CD4-positive, alpha-beta T cell treated with Interleukin-2 at 100 ng/mL for 4 hours (primary cell): ENCODE results near the gene PKHD1.

Source experiments
- DNase-seq: peaks from one replicate; pipeline ENCODE4 v3.0.0-alpha.2; 2020; ENCODE audit warnings: low spot score

The PKHD1 gene

GRCh38 chr6:52106994-52107393 lies 19.6 kb upstream of the PKHD1 start:
- no peak for DNase-seq

GRCh38 chr6:52104979-52105378 lies 17.6 kb upstream of the PKHD1 start:
- no peak for DNase-seq

- DNase-seq, result no peak
Measured at GRCh38 chr6:52103623-52104022, 16.2 kb upstream of the PKHD1 start.

GRCh38 chr6:52102405-52102804 lies 15.0 kb upstream of the PKHD1 start:
- DNase-seq, result no peak

GRCh38 chr6:52098721-52099120 lies 11.3 kb upstream of the PKHD1 start:
- DNase-seq, result no peak

GRCh38 chr6:52089758-52090348 lies 2.4 kb upstream of the PKHD1 start:
- DNase-seq, result no peak

GRCh38 chr6:52086741-52087140 lies 672 bp downstream of the PKHD1 start:
- DNase-seq, result no peak

- no peak for DNase-seq
Measured at GRCh38 chr6:52081237-52081636, 6.2 kb downstream of the PKHD1 start.

- DNase-seq, result no peak
Measured at GRCh38 chr6:52077961-52078625, 9.3 kb downstream of the PKHD1 start.

GRCh38 chr6:52077180-52077884 lies 10.1 kb downstream of the PKHD1 start:
- DNase-seq, result no peak

- DNase-seq, result no peak
Measured at GRCh38 chr6:52076791-52077179, 10.6 kb downstream of the PKHD1 start.

- DNase-seq, result no peak
Measured at GRCh38 chr6:52074716-52075115, 12.7 kb downstream of the PKHD1 start.

- no peak for DNase-seq
Measured at GRCh38 chr6:52074155-52074554, 13.3 kb downstream of the PKHD1 start.

- no peak for DNase-seq
Measured at GRCh38 chr6:52065621-52066020, 21.8 kb downstream of the PKHD1 start.

GRCh38 chr6:52063584-52064344 lies 23.6 kb downstream of the PKHD1 start:
- peak; percentile 56 for DNase-seq

- no peak for DNase-seq
Measured at GRCh38 chr6:52061481-52061880, 25.9 kb downstream of the PKHD1 start.

- no peak for DNase-seq
Measured at GRCh38 chr6:52059821-52060220, 27.6 kb downstream of the PKHD1 start.

GRCh38 chr6:52055451-52055850 lies 32.0 kb downstream of the PKHD1 start:
- no peak for DNase-seq

GRCh38 chr6:52053038-52053695 lies 34.2 kb downstream of the PKHD1 start:
- DNase-seq, result no peak

GRCh38 chr6:52050051-52050405 lies 37.4 kb downstream of the PKHD1 start:
- no peak for DNase-seq

- DNase-seq, result peak; percentile 32
Measured at GRCh38 chr6:52049252-52050050, 38.0 kb downstream of the PKHD1 start.
